Skin of body (tissue), 2 donors: Measurements from ENCODE around the gene CEP85L. TPM values are rescaled to one million over a fixed set of nuclear protein-coding genes. Genes with fewer than 3 reads are reported as not detected.

Experiments used
- DNase-seq: peaks from one replicate; lab custom pipeline; 2025; lab: John Stamatoyannopoulos, UW
- total RNA-seq: library from RNA; depleted of rRNA; stranded (reverse); fragments of >200 nt; gene quantifications from one replicate; pipeline ENCODE4 v1.2.3, GENCODE V29; 2014

CEP85L gene
- total RNA-seq, 1 donor from 2014 or later, result 21.9 TPM

GRCh38 chr6:118661831-118662230 is 10.4 kb upstream of the CEP85L start:
- no peak for DNase-seq

- DNase-seq, result no peak
Observed at GRCh38 chr6:118660218-118660569, 8.8 kb upstream of the CEP85L start.

- no peak for DNase-seq
Observed at GRCh38 chr6:118659513-118660217, 8.3 kb upstream of the CEP85L start.

DNA sequence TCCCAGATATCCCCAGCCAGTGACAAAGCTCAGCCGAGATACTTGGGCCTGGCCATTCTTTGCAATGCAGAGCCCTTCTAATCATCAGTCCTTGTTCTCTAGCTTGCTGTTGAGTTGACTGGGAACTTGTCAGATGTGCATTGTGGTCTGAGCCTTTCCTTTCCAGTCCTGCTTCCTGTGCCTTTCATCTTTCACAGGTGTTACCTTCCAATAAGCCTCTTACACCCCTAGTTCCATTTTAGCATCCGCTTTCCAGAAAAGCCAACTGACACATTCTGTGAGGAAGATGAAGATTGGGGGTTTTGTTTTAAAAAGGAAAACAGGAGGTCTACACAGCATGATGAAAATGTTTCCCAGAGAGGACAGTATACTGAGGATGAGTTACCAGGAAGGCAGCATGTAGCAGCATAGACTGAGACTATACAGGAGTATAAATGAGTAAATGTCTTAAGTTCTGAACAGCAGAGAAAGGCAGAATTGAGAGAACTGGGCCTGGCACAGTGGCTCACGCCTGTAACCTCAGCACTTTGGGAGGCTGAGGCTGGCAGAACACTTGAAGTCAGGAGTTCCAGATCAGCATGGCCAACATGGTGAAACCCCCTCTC is 5.6 kb upstream of the CEP85L start:
- DNase-seq, result no peak

DNA sequence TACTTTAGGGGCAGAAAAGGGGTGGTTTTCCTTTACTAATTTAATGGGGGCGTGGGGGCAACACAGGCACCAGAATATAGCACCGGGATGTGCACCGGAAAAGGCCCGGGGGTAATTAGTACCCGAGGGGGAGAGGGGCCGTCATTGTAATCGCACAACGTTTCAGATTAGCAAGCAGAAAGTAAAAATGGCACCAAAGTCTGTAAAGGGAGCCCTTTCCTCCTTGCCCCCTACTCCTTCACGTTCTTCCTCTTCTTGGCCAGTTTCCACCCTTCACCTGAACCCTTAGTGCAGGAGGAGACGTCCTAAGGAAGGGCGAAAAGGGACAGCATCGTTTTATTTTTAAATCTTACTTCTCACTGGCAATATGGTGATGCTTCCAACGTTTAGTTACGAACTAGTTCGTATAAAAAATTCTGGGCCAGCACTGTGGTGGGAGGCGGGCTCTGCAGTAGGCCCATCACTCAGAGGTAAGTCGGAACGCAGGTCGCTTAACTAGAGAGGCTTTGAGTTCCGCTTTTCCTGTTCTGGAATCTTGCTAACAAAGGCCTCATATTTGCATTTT is 742 bp upstream of the CEP85L start:
- DNase-seq, result no peak

DNA sequence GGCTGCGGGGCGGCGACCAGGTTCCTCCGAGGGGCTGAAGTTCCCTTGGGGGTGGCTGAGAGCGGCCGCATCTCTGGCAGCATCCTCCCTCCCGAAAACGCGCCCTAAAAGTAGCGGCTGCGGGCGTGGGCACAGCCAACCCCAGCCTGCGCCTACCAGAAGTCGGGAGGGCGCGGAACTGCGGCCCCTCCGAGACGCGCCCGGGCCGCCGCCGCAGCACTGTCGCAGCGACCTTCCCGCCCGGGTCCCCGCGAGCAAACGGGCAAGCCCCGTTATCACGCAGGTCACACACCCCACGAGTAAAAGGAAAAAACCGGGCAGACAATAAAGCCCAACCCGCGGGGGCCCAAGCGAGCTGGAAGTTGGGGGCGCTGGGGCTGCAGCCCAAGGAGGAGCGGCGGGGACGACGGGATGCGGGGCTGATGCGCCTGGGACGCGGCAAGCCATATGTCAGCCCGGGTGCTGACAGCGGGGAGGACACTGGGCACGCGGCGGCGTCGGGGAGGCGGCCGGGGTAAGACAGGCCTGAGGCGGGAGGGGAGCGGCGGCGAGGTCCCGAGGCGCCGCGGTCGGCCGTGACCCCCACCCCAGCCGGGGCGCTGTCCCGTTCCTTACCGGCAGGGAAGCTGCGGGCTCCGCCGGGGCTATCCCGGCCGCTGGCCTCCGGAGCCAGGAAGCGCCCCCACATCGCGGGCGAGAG is 659 bp downstream of the CEP85L start:
- DNase-seq, result no peak

DNA sequence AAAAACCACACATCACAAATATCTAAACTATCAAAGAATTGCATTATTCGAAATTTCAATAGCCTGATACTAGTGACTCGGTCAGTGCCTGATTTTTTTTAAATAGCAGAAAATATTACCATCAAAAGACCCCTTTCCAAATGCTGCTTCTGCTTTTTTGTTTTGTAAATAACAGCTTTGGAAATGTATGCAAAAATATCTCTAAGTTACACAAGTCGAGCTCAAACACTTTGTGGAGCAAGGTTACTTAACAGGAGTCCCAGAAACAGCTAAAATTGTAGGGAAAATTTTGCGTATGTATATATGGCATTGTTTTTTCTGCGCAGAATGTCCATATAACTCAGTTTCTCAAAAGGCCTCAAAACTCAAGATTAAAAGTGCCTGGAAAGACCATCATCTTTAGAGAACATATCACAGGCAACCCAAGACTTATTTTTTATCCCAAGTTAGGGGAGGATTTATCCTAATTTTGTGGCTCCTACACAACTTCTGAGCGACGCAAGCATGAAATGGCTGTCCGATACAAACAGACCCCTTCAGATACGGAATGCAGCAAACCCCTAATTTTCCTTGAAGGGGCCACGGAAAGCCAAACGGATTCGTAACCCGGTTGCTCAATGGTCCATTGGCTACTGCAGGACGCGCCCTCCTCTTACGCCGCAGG is 1.3 kb downstream of the CEP85L start:
- peak; percentile 20 for DNase-seq

DNA sequence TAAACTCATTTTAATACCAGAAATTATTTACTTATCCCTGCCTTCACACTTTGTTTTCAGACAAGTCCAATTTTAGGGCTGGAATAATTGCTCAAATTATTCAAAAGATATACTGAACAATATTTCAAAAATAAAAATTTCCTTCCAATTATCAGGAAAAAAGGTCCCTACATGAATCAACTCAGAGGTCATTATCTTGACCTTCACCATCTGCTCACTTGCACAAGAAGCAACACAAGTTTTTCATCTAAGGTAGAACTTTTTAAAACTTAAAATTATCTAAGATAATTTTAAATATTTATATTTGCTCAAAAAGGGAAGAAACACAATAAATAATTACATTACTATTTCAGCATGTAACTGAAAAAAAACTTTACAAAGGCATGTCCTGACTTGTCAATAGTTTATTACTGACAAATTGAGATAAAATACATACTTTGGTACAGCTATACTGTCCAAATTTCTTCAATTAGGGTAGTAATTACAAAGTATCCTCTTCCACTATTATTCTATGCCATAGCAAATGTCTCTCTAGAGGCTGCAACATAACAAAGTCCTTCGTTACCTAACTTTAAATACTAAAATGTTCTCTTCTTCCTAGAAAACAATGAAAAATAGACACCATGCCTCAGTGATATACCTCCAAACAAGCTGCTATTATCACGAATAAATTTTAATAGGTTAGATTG is 2.4 kb downstream of the CEP85L start:
- no peak for DNase-seq

DNA sequence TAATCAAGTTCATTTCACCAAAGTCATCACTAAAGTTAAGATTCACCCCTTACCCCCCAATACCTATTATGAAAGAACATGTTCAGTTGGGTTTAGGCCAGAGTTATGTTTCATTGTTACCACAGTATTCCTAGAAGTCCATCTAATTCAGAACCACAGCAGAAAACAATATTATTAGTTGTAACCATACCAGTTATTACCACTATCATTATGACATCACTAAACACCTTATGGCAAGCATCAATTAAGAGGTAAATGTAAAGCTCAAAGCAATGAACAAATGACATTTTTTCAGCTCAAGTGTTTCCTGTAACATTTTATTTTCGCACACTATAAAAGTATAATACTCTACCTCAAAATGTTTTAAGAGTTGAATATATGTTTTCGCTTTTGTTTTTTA is 4.4 kb downstream of the CEP85L start:
- DNase-seq, result no peak

GRCh38 chr6:118645395-118645794 is 6.0 kb downstream of the CEP85L start:
- DNase-seq, result no peak

- no peak for DNase-seq
Observed at GRCh38 chr6:118644007-118644406, 7.4 kb downstream of the CEP85L start.

GRCh38 chr6:118641042-118641441 is 10.3 kb downstream of the CEP85L start:
- no peak for DNase-seq

DNA sequence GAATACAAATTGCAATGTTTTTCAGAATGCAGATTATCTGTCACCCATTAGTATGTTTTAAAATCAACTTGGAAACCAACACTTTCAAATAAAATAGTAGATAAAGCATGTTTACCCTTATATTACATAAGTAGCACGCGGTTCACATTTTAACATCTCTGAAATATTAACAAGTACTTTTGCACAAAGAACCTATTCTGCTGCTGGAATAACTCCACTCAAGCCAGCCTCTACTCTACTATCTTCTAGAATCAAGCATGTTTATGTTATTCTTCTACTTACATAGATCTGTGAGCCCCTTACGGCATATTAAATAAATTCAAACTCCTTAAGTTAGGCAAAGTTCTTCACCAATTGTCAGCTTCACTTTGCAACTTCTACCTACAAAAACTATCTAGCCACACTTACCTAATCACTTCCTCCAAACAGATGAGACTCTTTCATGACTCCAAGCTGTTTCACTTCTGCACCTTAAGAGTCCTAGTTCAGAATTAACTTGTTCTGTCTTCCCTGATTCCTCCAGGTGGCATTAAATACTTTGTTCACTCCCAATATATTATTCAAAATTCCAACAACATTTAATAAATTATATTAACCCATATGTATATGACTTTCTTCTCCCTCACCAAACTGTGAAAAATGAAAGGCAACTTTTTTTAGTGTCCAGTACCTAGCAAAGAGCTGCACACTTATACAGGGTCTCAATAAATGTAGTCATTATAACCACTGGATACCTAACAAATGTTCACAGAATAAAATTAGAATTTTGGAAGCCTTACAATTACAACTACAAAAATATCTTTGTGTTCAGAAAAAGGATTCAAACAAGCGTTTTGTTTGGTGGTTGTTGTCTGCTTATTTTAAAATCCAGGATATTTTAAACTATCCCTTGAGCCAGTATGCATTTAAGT is 12.1 kb downstream of the CEP85L start:
- DNase-seq, result no peak

DNA sequence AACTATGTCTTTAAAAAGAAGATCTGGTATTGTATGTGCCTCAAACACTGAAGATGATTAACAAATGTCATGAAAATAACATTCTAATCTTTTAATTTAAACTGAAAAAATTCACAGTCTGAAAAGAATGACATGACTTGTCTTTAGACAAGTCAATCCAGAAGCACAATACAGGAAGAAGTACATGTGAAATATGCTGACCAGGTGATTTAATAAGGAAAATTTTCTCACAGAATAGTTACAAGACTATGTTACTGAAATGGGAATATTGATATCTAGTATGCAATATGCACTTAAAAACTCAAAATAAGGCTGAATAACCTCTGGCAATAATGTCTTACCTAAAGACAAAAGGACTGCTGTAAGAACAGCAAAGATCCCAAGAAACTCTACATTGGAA is 13.1 kb downstream of the CEP85L start:
- DNase-seq, result no peak

GRCh38 chr6:118635909-118636735 is 15.3 kb downstream of the CEP85L start:
- no peak for DNase-seq

GRCh38 chr6:118632359-118632758 is 19.0 kb downstream of the CEP85L start:
- DNase-seq, result no peak

GRCh38 chr6:118630923-118631322 is 20.5 kb downstream of the CEP85L start:
- no peak for DNase-seq

DNA sequence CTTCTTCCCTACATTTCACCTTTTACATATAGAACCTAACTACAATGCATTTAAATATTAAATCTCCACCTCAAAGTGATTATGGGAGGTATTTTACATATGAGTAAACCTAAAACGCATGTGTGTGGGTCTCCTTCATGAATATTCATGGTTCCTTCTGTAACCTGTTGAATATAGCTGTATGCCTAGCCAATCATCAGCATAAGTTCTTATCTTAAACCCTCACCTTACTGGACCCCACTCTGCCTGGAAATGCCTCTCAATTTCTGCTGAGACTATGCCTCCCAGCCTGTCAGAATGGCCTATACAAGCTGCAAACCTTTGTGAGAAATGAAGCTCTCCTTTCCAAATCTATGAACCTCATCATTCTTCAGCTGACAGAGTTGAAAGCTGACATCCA is 21.3 kb downstream of the CEP85L start:
- no peak for DNase-seq

DNA sequence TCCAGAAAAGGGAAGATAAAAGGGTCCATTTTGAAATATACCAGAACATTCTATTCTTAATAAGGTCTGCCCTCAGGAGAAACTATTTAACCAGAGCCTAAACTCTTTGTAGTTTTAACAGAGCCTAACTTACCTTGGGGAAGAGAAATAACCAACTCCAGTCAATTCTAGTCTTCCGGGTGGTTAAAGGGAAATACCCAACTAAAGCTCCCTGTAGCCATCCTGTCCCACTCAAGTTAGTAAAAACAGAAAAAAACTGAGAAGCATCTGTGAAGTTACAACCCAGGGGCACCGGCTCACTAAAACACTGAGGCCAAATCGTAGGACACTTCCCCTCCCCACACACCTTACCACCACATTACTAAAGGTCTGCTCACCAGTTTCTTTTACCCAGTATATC is 23.7 kb downstream of the CEP85L start:
- DNase-seq, result no peak
